COR-L47 (cell line): ENCODE measurements around the gene LAMTOR3.
"Not testable (repeated sequence)": the region's sequence is repeated elsewhere in the genome, so short reads cannot be mapped to it uniquely, and the experiment has no call there.

Experiments
- DNase-seq: peaks from one replicate; lab custom pipeline; 2025; lab: John Stamatoyannopoulos, UW

LAMTOR3 gene

GRCh38 chr4:99830051-99830450 is 64.2 kb downstream of the LAMTOR3 start:
- DNase-seq, result not testable (repeated sequence)

- no peak for DNase-seq
Observed at GRCh38 chr4:99828477-99828876, 65.8 kb downstream of the LAMTOR3 start.
